Measurements from ENCODE around the gene COL26A1.

Gene COL26A1

GRCh38 chr7:101582971-101583370 is 220.3 kb downstream of the COL26A1 start:
- DNase-seq, result no peak

DNA sequence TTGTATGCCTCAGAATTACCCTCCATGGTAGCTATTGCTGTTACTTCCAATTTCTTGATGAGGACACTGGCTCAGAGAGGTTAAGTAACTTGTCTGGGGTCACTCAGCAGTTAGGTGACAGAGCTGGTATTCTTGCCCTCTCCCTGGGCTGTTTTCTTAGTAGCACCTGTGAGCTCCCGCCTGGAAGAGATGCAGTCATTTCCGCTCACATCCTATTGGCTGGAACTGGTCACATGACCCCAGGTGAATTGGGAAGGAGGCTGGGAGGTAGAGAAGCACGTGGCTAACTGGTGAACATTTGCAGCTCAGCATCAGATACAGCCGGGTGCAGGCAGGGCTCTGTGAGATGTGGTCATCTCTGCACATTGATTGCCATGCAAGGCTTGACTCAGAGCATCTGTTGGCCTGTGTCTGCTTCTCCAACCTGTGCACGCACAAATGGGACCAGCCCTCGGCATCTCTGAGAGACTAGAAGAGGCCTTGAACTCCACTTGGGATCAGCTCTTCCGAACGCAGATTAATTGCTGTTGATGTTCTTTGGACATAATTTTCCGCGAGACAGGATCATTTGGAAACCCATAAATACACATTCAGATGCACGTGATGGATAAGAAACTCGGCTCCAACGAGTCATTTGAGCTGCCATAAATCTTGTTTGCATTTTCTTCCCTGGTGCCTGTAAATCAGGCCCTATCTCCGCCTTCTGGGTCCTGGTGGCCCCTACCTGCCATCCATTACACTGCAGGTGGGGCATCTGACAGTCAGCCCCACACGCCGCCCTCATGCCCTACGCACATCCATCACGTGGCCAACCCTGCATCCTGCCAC is 223.6 kb downstream of the COL26A1 start:
- no peak for DNase-seq

DNA sequence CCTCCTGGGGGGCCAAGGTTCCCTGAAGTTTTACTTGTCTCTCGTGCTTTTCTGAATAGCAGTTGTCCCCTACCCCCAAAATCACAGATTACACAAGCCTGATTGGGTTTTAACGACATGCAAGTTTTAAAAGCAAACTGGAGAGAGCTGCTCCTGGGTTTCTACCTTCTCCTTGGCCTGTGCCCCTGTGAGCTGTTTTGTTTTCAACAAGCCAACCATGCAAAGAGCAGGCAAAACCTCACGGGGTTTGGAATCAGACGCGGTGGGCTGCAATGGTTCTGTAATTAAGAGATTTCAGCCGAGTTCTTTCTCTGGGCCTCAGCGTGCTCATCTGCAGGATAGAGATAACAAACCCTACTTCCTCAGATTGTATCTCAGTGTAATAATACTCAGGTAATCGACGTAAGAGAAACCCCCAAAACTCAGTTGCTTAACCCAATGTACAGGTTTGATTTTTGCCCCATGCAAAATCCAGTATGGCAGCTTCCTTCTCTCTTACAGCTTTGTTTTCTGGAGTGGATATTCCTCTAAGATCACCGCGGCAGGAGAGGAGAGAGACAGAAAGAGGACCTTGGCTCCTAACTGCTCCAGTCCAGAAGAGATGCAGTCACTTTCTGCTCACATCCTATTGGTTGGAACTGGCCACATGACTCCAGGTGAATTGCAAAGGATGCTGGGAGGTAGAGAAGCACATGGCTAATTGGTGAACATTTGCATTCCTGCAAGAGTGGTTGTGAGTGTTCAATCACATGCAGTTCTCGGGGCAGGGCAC is 224.4 kb downstream of the COL26A1 start:
- DNase-seq, result peak; percentile 20

GRCh38 chr7:101588131-101588935 is 225.7 kb downstream of the COL26A1 start:
- no peak for DNase-seq

- DNase-seq, result no peak
Measured at GRCh38 chr7:101589052-101589451, 226.4 kb downstream of the COL26A1 start.

GRCh38 chr7:101589976-101590662 is 227.4 kb downstream of the COL26A1 start:
- no peak for DNase-seq

GRCh38 chr7:101590663-101591435 is 228.2 kb downstream of the COL26A1 start:
- DNase-seq, result no peak

DNA sequence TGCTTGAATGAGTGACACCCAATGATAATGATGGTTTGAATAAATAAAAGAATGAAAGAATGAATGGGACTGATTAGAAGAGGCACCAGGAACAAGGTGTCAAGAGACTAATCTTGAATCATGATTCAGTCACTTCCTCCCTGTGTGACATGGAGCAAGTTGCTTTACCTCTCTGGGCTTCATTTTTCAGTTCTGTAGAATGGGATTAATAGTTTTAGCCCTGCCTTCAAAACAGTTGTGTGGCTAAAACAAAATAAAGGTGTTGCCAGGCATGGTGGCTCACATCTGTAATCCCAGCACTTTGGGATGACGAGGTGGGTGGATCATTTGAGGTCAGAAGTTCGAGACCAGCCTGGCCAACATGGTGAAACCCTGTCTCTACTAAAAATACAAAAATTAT is 228.8 kb downstream of the COL26A1 start:
- DNase-seq, result no peak

DNA sequence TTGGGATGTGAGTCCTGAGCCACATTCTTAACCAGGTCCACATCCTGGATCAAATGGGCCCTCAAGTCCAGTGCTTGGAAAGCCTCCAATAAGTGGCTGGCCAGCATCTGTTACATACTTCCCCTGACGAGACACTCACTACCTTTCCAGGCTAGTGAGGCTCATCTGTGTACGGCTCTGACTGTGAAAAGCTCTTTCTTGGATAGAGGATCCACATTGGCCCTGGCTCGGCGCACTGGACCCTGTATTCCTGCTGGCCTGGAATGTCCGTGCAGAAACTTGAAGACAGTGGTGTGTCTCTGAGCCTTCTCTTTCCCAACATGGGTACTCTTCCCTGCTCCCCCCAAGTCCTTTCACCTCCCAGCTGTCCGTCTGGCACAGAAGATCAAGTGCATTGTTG is 230.9 kb downstream of the COL26A1 start:
- DNase-seq, result no peak

GRCh38 chr7:101594790-101595189 is 232.1 kb downstream of the COL26A1 start:
- no peak for DNase-seq

DNA sequence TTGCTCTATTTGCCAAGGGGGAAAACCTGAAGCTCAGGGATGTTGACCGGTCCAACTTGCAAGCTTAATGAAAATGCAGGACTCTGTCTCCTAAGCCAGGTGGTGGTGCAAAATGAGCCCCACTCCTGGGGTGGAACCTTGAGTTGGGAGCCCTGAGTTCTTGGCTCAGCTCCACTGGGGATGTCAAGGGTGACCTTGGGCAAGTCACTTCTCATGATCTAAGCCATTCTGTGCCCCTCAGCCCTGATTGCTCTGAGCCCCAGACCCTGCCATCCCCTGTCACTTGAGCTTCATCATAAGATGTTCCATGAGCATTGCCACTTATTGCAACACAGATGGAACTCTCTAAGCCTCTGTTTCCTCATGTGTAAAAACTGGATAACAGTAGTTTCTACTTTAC is 232.6 kb downstream of the COL26A1 start:
- DNase-seq, result no peak

- no peak for DNase-seq
Measured at GRCh38 chr7:101595766-101596537, 233.3 kb downstream of the COL26A1 start.

DNA sequence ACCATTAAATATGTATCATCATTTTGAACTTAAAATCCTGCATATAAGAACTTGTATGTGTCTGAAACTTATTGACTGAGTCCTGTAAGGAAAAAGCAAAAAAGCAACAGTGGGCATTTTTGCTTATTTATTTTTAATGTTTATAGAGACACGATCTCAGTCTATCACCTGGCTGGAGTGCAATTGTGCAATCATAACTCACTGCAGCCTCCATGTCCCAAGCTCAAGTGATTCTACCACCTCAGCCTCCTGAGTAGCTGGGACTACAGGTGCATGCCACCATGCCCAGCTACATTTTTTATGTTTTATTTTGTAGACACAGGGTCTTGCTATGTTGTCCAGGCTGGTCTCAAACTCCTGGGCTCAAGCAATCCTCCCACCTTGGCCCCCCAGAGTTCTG is 234.2 kb downstream of the COL26A1 start:
- no peak for DNase-seq

DNA sequence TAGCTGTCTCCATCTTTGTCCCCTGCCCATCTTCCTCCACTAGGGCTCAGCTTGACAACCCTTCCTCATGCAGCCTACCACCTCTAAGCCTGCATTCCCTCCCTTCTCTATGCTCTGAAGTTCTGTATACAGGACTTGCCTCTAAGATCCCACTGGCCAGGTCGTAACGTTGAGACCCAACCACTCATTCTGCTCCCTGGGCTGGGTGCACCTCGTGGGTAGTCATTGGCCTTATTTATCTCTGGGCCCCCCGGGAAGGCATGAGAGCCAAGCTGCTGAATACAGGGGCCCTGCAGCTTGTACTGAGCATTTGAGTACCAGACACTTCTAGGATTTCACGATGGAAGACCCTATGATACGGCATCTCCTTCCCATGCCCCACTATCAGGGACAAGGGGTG is 235.3 kb downstream of the COL26A1 start:
- no peak for DNase-seq

DNA sequence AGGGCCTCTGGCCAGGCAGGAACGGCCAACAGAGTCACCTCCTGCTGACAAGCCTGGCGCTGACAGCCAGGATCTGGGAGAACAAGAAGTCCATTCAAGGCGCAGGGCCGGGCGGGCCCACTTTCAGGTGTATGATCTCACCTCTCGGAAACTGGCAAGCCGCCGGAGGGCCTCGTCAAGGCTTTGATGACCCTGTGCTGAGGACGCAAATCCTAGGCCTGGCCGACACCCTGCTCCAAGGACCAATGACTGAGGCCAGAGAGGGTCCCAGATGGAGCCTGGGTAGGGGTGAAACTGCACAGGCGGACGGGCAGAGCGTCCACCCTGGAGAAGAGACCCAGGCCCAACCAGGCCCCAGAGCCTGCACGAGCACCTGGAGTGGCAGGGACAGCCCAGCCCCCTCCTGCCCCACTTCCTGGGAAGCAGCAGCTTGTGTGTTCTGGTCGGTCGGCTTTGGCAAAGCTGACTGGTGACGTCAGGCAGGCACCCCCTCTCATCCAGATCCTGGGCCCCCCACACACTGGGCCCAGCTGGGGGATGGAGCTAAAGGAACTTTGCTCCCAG is 235.8 kb downstream of the COL26A1 start:
- DNase-seq, result no peak

DNA sequence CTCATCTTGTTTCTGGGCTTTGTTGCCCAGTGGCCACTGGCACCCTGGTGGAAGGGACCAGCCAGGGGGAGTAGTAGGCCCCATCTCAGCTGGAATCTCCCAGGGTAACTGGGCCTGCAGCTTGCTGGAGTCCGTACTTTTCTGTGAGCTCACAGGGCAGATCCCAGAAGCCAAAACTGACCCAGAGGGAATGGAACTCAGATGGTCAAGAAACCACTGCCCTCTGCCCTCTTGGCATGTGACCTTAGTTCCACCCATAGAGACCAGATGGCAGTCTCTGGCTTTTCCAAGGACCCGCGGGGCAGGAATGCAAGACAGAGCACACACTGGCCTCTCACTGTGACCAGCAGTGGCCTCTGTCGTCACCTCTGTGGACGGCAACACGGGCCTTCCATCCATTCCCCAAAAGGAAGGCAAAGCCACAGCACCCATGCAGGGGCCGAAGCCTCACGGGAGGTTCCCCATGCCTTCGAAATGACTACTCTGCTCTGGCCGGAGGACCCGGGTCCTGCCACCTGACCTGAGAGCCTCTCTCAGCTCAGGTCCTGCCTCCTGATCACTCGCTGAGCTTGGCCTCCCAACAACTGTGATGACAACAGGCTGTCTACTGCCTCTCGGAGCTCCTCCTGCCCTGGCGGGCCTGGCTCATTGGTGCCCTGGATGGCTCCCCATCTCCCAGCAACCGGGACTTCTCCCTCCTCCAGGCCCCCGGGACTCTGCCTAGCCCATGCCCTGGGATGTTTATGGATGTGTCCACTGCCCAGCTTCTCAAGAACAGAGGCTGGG is 236.5 kb downstream of the COL26A1 start:
- no peak for DNase-seq

DNA sequence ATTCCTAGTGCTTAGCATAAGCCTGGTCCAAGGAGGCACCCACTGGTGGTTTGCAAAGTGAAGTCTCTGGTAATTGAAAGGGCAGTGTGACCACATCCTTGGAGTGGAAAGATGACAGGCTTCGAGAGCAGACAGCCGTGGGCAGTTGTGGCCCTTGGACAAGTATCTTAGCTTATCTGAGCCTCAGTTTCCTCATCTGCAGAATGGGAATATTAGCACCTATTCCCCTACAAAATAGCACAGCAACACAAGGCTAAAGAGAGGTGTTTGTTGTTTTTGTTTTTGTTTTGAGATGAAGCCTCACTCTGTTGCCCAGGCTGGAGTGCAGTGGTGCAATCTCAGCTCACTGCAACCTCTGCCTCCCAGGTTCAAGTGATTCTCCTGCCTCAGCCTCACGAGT is 237.1 kb downstream of the COL26A1 start:
- no peak for DNase-seq

GRCh38 chr7:101602082-101602481 is 239.4 kb downstream of the COL26A1 start:
- DNase-seq, result no peak

DNA sequence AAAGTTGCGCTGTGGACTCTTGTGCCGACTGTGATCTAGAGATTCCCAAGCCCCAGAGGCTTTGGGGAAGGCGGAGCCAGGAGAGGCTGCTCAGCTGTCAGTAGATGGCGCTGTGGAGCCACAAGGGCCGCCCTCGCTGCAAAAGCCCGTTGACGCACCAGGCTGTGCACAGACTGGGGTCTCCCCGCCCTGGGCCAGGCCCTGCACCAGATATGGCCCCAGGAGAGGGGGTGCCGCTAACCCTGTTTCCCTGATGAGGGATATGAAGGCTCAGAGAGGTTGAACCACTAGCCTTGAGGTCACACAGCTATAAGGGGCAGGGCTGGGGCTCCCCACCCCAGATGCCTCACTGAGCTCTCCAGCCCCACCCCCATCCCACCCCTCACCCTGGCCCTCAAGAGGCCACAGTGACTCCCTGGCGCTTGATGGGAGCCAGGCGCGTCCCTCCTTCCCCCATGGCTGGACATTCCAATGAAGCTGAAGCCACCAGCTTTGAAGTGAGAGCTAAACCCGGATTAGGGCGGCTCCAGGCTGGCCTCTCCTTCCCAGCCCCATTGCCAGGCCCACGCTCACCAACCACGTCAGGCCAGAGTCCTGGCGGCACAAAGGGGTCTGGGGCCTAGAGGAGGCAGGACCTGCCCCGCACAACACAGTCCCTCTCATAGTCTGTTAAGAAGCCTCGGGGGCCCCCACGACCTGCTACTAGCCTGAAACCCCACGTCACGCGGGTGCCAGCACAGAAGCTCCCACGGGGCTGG is 240.0 kb downstream of the COL26A1 start:
- DNase-seq, result peak; percentile 79

Data from OCI-M1 (cell line).